ENCODE data around the gene CTTN.
A peak's percentile ranks its signal among the peaks of the same experiment; 100 is the strongest.

Gene CTTN

DNA sequence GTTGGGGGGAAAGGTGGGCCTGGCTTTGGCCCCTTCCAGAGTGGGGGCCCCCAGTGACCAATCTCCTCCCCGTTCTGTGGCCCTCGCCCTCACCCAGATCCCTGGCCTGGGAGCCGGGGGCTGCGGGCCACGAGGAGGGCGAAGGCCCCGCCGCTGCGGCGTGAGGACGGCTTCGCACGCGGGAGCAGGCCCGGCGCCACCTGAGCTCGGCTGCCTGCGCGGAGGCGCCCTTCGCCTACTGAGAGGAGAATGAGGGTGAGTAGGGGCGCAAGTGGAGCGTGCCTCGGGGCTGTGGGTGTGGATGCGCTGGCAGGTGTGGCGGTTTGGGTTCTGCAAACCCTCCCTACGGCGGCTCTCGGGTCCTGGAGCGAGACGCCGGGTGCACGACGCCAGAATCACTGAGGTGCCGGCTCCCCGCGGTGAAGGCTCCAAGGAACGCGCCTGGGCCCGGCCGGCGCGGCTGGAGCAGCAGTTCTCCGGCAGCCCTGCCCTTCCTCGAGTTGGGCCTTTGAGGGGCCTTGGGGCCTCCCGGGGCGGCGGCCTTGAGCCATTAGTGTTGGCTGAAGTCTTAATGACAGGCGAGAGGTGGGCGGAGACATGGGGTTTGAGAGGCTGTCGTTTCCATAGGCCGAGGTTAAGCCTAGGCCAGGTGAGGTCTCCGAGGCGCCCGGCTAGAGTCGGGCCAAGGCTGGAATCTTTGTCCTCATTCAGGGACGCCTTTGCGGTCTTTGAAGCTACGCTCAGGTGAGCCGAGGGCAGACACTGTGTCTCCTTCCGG lies 65.3 kb downstream of the CTTN start:
- no peak for TF ChIP-seq CTCF (IDR thresholded peaks at IDR 0.05; ENCODE audit: low read depth, low read length, missing control alignments)
- in situ Hi-C loops (cut with HindIII; ENCODE audit: low sequenced_read_pairs) = no loop called here
- no peak for DNase-seq (ENCODE audit: low read depth)

DNA sequence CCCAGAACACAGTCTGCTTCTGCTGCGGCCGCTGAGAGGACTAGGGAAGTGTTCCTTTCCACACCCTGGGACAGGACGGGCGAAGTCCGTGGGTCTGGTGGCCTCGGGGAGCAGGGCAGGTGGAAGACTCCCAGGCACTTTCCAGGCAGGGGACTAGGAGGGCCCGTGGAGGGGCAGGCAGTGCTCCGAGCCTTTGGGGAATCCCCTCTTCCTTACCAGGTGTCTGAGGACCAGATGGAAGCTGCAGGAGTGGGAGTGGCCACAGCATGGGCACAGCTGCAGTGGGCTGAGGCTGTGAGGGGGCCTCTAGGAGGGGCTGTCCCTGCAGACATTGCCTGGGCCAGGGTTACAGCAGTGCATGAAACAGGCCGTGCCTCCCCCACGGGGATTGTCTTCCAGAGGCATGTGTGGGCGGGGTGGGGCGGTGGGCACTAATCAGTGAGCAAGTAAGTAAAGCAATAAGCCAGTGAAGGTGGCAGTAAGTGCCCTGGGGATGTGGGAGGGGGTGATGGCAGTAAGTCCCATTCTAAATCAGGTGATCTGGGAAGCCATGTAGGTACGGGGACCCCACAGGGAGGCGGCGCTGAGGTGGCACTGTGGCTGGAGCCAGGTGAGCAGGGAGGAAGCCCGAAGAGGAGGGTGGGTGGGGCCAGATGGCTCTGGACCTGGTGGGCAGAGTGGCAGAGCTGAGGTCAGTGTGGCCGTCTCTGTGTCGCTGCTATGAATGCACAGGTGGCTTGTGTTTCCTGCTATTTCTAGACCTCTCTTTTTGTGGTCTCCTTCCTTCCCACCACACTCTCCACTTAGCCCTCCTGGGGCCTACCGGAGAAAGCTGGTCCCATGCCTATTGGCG lies 66.4 kb downstream of the CTTN start:
- no peak for TF ChIP-seq CTCF (IDR thresholded peaks at IDR 0.05; ENCODE audit: low read depth, low read length, missing control alignments)
- in situ Hi-C loops (cut with HindIII; ENCODE audit: low sequenced_read_pairs) = no loop called here
- no peak for DNase-seq (ENCODE audit: low read depth)
- H3K4me3 ChIP-seq (ENCODE audit: low read depth, low read length) = no peak overlapping the region

More for the DNA sequence above, 65.3 kb downstream of the CTTN start:
- no peak overlapping the region for H3K4me3 ChIP-seq (ENCODE audit: low read depth, low read length)

- no peak for TF ChIP-seq CTCF (IDR thresholded peaks at IDR 0.05; ENCODE audit: low read depth, low read length, missing control alignments)
- H3K4me3 ChIP-seq (ENCODE audit: low read depth, low read length) = no peak overlapping the region
- DNase-seq (ENCODE audit: low read depth) = no peak
- in situ Hi-C loops (cut with HindIII; ENCODE audit: low sequenced_read_pairs) = no loop called here
Observed at GRCh38 chr11:70466154-70466553, 67.8 kb downstream of the CTTN start.

DNA sequence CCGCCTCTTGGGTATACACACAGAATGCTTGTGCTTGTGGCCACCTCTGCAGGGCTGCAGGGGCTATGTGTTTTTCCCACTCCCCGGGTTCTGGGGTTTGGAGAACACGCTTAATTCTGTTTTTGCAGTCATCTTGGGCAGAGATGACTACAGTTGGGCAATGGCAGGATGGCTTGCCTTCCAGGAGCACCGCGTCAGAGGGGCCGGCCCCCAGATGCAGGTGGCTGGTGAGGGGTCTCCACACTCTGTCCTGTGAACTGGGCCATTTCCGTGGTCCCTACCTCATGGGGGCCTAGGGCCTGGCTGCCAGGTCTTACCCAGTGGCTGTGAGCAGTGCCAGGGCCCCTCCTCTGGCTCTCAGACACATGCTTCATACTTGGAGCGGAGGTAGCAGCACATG lies 68.3 kb downstream of the CTTN start:
- no peak for TF ChIP-seq CTCF (IDR thresholded peaks at IDR 0.05; ENCODE audit: low read depth, low read length, missing control alignments)
- no peak overlapping the region for H3K4me3 ChIP-seq (ENCODE audit: low read depth, low read length)
- in situ Hi-C loops (cut with HindIII; ENCODE audit: low sequenced_read_pairs) = no loop called here
- DNase-seq (ENCODE audit: low read depth) = no peak

DNA sequence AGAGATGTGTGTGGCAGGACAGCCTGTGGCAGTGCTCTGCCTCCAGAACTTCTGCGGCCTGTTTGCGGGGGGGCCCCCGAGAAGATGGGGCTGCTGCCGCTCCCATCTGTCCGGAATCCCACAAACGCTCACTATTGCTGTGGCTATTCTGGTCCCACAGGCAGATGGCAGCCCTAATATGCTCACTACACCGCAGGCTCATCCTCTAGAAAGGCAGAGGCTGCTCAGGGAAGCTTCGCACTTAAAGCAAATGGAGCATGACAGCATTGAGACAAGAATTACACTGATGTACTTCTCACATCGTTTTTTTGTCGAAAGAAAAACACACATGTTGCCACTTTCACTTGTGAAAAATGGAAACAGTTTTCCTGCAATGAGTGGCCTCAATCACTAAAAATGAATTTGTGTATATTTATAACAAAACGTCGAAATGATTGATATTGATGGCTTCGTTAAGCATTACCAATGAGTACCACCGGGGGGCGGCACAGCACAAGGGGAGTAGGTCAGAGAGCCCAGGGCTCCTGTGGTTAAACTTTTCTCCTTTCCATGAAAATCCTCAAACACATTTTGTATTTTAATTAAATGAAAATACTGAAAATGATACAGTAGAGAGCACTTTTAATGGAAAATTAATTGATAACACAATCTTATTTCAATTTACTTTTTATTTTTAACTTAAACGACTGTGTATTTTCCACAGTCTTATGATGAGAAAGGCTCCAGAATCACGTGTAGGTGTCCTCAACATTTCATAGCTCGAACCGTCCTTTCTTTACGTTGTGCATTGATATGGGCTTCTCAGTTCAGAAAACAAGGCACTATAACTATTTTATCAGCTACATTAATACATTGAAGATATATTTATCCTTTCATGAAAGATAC lies 69.1 kb downstream of the CTTN start:
- peak; percentile 89 for TF ChIP-seq CTCF (IDR thresholded peaks at IDR 0.05; ENCODE audit: low read depth, low read length, missing control alignments)
- H3K4me3 ChIP-seq (ENCODE audit: low read depth, low read length) = no peak overlapping the region
- in situ Hi-C loops (cut with HindIII; ENCODE audit: low sequenced_read_pairs) = no loop called here
- no peak for DNase-seq (ENCODE audit: low read depth)

Measured in astrocyte of the cerebellum (primary cell).